ENCODE measurements around the gene ANKRD13D.

Gene ANKRD13D

GRCh38 chr11:67351275-67352005, 62.3 kb downstream of the ANKRD13D start:
- TF ChIP-seq POLR2A (IDR thresholded peaks at IDR 0.05; ENCODE audit: low read depth, low read length) (no peak), TAF1 (IDR thresholded peaks at IDR 0.05; ENCODE audit: low read depth, low read length) (no peak), SPI1 (IDR thresholded peaks at IDR 0.05; ENCODE audit: low read depth, low read length) (no peak), POLR2AphosphoS5 (IDR thresholded peaks at IDR 0.05; ENCODE audit: low read depth, low read length) (no peak), POU2F2 (IDR thresholded peaks at IDR 0.05; ENCODE audit: low read depth, low read length) (no peak), PAX5 (IDR thresholded peaks at IDR 0.05; ENCODE audit: insufficient read depth, low read length, severe bottlenecking) (no peak)
- DNase-seq (ENCODE audit: insufficient read length, low spot score) (no peak), FAIRE-seq (peak; percentile 80)

All from GM12891 (cell line).